ENCODE data around the gene IGFL3.

Gene IGFL3

DNA sequence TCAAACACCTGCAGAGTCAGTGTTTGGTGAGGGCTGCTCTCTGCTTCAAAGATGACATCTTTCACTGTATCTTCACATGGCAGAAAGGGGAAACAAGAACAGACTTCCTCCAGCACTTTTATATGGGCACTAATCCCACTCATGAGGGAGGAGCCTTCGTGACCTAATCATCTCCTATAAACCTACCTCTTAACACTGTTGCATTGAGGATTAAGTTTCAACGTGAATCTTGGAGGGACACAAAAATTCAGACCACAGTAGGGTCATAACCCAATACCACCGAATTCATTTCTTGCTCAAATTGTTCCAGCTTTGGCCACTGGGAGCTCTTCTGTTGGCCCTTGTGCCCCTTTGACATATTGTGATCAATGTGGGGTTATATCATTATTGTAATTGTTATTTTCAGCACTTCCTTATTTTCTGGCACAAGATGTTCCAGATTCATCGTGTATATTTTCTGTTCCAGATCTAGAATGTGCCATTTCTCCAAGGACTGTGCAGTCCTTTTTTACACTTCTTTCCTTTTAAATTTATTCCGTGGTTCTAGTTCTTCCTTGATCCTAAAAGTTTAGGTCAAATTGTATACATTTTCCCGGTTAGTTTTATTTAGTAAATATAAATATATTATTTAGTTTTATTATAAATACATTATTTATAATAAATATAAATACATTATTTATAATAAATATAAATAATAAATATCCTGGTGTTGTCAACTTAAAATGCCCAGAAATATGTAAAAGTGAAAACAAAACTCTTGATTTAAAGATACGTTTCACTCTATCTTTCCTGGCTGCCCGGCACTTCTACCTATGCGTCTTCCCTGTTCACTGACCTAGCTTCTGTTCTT is 48.2 kb downstream of the IGFL3 start:
- DNase-seq, result no peak

DNA sequence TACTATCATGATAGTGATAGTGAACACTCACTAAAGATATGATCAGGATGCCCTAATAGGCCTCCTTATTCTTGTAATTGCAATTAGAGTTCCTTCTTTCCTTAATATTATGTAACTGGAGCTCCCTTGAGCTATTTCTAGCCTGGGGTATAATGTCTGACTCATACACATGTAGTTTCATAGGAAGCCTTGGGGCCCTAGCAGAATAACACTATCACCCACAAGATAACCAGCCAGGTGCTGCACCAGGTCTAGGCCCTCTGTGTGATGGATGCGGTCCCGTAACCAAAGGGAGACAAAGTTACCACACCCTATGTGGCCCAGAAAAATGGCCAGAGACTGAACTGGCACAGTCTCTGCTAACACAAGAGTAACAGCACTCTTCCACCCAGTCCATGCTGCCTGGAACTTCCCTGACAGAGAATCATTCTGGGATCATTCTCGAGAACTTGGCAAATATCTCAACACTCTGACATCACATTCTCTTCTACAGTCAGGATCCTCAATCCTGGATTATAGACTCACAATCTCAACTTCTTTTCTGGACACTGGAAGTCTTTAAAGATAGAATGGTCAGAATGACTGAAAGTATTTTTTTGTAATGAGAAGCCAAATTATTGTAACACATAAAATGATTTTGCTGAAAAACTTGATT is 51.1 kb downstream of the IGFL3 start:
- no peak for DNase-seq
